Kidney (tissue), 14 donors: ENCODE results near the gene PHACTR2. TPM values are rescaled to one million over a fixed set of nuclear protein-coding genes. Genes with fewer than 3 reads are reported as not detected.

Experiments used
- DNase-seq, 5 donors: peaks; one replicate each; pipeline ENCODE4 v3.0.0-alpha.2; 2013 to 2020
- FAIRE-seq: peaks from 2 replicates; lab custom pipeline; 2012; peaks lifted over from hg19 to GRCh38; lab: Jason Lieb, UNC
- H3K27ac ChIP-seq, 2 donors: one replicate each; pipeline ENCODE4 v1.7.0; 2013; ENCODE audit warnings: low read depth in 2 of 2, low read length in 2 of 2, inconsistent platforms in 1 of 2
- H3K27me3 ChIP-seq: one replicate; pipeline ENCODE4 v1.7.1; 2013; ENCODE audit warnings: low read length, inconsistent platforms; ENCODE audit not compliant: control insufficient read depth, insufficient read depth
- H3K36me3 ChIP-seq, 3 donors: one replicate each; pipeline versions ENCODE4 v1.7.0 to v1.7.1; 2013; ENCODE audit warnings: low read length in 3 of 3, control low read depth in 1 of 3, inconsistent platforms in 1 of 3; ENCODE audit not compliant: insufficient read depth in 3 of 3, control insufficient read depth in 2 of 3
- H3K4me1 ChIP-seq, 3 donors: one replicate each; pipeline versions ENCODE4 v1.7.0 to v1.7.1; 2013; ENCODE audit warnings: low read length in 3 of 3, inconsistent platforms in 1 of 3, low read depth in 1 of 3; ENCODE audit not compliant: control insufficient read depth in 2 of 3, insufficient read depth in 2 of 3
- H3K4me3 ChIP-seq, 3 donors: one replicate each; pipeline versions ENCODE4 v1.7.0 to v1.8.1; 2013; ENCODE audit warnings: low read length in 3 of 3, control low read depth in 1 of 3, inconsistent platforms in 1 of 3
- H3K9ac ChIP-seq, 3 donors: one replicate each; pipeline versions ENCODE4 v1.7.0 to v1.7.1; 2013; ENCODE audit warnings: low read length in 3 of 3, control low read depth in 1 of 3, inconsistent platforms in 1 of 3
- H3K9me3 ChIP-seq, 3 donors: one replicate each; pipeline versions ENCODE4 v1.7.0 to v1.7.1; 2013; ENCODE audit warnings: low read length in 3 of 3, control low read depth in 1 of 3, inconsistent platforms in 1 of 3; ENCODE audit not compliant: control insufficient read depth in 2 of 3, insufficient read depth in 1 of 3
- CTCF ChIP-seq: IDR thresholded peaks from 3 replicates; pipeline ENCODE4 v1.5.1; 2012; ENCODE audit warnings: mild to moderate bottlenecking, moderate library complexity, borderline replicate concordance; ENCODE audit not compliant: insufficient read depth; ENCODE audit errors: extremely low read depth
- intact Hi-C: fragments of 100-400 bp; cut with DNase I; formaldehyde crosslinking; loops from one replicate; pipeline ENCODE4 v1.11.1; 2022
- polyA plus RNA-seq: library from polyadenylated mRNA; stranded (reverse); fragments of 350-450 nt; fragmentation: Illumina TruSeq; extraction: RNeasy Lipid Tissue Mini Kit (QIAGEN cat#74804); gene quantifications from one replicate; pipeline ENCODE4 v1.2.3, GENCODE V29; 2014; ENCODE audit warnings: low read depth, low replicate concordance; ENCODE audit not compliant: insufficient read depth
- total RNA-seq: library from RNA; stranded (reverse); fragmentation: NEBNext Ultra II Directional; extraction: Animal tissue kit (Norgen Biotek cat#: 25700); gene quantifications from one replicate; pipeline ENCODE4 v1.2.1, GENCODE V29; 2021
- donor health status: control.
- donor health status: control.
- donor health status: control.
- donor health status: control.
- donor health status: control.
- donor health status: DM: yes; HTN: yes; CAD: no.
- donor health status: Normal renal cell carcinoma (clear cell type).

PHACTR2 gene
- total and polyA plus RNA-seq, 2 donors from 2014 or later = 3.5 to 56.1 TPM

DNA sequence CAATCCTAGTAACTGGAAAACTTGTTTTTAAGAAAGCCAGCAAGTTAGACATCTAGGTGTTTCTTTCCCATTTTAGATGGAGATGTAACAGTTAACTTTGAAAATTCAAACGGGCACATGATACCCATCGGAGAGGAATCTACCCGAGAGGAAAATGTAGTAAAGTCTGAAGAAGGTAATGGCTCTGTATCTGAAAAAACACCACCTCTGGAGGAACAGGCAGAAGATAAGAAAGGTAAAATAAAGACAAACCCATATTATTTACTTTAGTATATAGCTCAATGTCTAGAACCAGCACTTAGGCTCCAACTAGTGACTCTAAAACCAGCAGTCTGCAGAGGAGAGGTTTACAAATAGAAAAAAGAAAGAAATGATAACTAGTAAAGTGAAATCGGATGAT, 75.9 kb downstream of the PHACTR2 start:
- H3K9ac ChIP-seq = no peak overlapping the region
- H3K4me1 ChIP-seq = no peaks in the 10 kb centered on the region
- H3K27ac ChIP-seq = no peak overlapping the region
- H3K36me3 ChIP-seq = no peaks in the 10 kb centered on the region
- H3K9me3 ChIP-seq = no peaks in the 10 kb centered on the region
- DNase-seq = no peak
- no peaks in the 10 kb centered on the region for H3K27me3 ChIP-seq
- no peak overlapping the region for H3K4me3 ChIP-seq
- intact Hi-C loops = no loop called here
- no peak for TF ChIP-seq CTCF
- FAIRE-seq = no peak

DNA sequence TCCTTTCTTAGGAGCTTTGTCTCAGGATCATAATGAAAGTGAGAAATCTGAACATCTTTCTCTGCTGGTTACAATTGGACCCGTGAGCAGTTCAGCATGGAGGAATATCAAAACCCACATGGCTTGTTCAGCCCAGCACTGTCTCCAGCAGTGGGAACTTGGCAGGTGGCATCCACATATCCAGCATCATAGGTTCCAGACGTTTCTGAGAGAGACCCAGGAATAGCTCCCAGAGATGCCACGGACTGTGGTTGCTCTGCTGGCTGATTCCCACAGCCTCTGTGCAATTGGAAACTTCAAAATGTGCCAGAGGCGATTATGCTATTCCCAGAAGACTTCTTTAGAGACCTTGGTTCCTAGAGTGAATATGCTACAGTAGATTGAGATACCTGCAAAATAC, 76.4 kb downstream of the PHACTR2 start:
- TF ChIP-seq CTCF = no peak
- no peak for FAIRE-seq
- H3K9me3 ChIP-seq = no peaks in the 10 kb centered on the region
- DNase-seq = no peak
- no peak overlapping the region for H3K4me3 ChIP-seq
- H3K27me3 ChIP-seq = no peaks in the 10 kb centered on the region
- H3K27ac ChIP-seq = no peak overlapping the region
- no peaks in the 10 kb centered on the region for H3K4me1 ChIP-seq
- no peak overlapping the region for H3K9ac ChIP-seq
- H3K36me3 ChIP-seq = no peaks in the 10 kb centered on the region
- intact Hi-C loops = no loop called here

DNA sequence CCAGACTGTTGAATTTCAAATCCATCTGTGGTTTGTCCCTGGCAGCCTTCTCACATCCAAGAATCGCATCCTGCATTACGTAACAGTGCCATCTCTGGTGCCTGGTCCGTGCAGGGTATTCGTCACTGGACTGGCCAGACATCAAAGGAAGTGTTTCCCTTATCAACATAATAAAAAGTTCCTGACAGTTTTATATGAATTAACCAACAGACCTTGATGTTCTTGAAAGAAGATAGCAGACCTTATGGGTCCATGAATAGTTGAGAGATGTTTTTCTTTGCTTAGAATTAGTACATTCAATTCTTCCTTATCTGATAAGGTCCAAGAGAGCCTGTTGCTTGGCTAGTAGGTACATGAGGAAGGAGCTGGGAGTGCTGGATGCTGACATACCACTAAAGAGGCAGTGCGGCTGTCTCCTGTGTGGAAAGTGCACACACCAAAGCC, 77.6 kb downstream of the PHACTR2 start:
- no peaks in the 10 kb centered on the region for H3K36me3 ChIP-seq
- FAIRE-seq (no peak), DNase-seq (no peak)
- no peaks in the 10 kb centered on the region for H3K4me1 ChIP-seq
- no peak overlapping the region for H3K27ac ChIP-seq
- H3K9ac ChIP-seq = no peak overlapping the region
- H3K27me3 ChIP-seq = no peaks in the 10 kb centered on the region
- TF ChIP-seq CTCF = no peak
- no peaks in the 10 kb centered on the region for H3K9me3 ChIP-seq
- H3K4me3 ChIP-seq = no peak overlapping the region
- intact Hi-C loops = no loop called here

- Histone ChIP-seq H3K27me3 (no peaks in the 10 kb centered on the region), H3K9ac (no peak overlapping the region), H3K4me1 (no peaks in the 10 kb centered on the region), H3K4me3 (no peak overlapping the region), H3K9me3 (no peaks in the 10 kb centered on the region), H3K36me3 (no peaks in the 10 kb centered on the region), H3K27ac (no peak overlapping the region)
- intact Hi-C loops = no loop called here
- DNase-seq = no peak
- TF ChIP-seq CTCF = no peak
- no peak for FAIRE-seq
Observed at GRCh38 chr6:143757346-143757832, 79.6 kb downstream of the PHACTR2 start.
